Colonic mucosa (tissue), 4 donors: ENCODE data around the gene TAS2R8. TPM values are rescaled to one million over a fixed set of nuclear protein-coding genes. Genes with fewer than 3 reads are reported as not detected.
A peak's percentile ranks its signal among the peaks of the same experiment; 100 is the strongest.

Source experiments
- DNase-seq: peaks from one replicate; pipeline ENCODE4 v3.0.0-alpha.2; 2020
- H3K27ac ChIP-seq: fragments of 200-600 bp; one replicate; pipeline ENCODE4 v1.8.0; 2021
- H3K27me3 ChIP-seq: fragments of 200-600 bp; one replicate; pipeline ENCODE4 v1.8.0; 2021
- H3K36me3 ChIP-seq: fragments of 200-600 bp; one replicate; pipeline ENCODE4 v1.8.0; 2021
- H3K4me1 ChIP-seq: fragments of 200-600 bp; one replicate; pipeline ENCODE4 v1.8.0; 2021; ENCODE audit warnings: mild to moderate bottlenecking
- H3K4me3 ChIP-seq: fragments of 200-600 bp; one replicate; pipeline ENCODE4 v1.8.0; 2021
- H3K9ac ChIP-seq, 2 donors: one replicate each; pipeline ENCODE4 v1.7.0; 2013; ENCODE audit warnings: control low read depth in 2 of 2, low read depth in 2 of 2, low read length in 2 of 2
- H3K9me3 ChIP-seq: fragments of 200-600 bp; one replicate; pipeline ENCODE4 v1.8.0; 2021
- intact Hi-C: fragments of 100-400 bp; cut with DNase I; formaldehyde crosslinking; loops from one replicate; pipeline ENCODE4 v1.14.1; 2022
- total RNA-seq, 2 donors: library from RNA; stranded (reverse); fragmentation: NEBNext Ultra II Directional in 1 of 2; extraction: Animal tissue kit (Norgen Biotek cat#: 25700) in 1 of 2; gene quantifications; one replicate each; pipeline ENCODE4 v1.2.1, GENCODE V29; 2021
- TF ChIP-seq, protein P1 (sequence below): fragments of 200-600 bp; IDR thresholded peaks from one replicate; pipeline ENCODE4 v1.8.0; 2022; ENCODE audit warnings: antibody characterized with exemption, mild to moderate bottlenecking
- donor health status: healthy.
- donor health status: DM: no; HTN: no; CAD: no.
- donor health status: DM: no; HTN: no; CAD: no.

Gene TAS2R8
- total RNA-seq, 2 donors from 2014 or later, result not detected

DNA sequence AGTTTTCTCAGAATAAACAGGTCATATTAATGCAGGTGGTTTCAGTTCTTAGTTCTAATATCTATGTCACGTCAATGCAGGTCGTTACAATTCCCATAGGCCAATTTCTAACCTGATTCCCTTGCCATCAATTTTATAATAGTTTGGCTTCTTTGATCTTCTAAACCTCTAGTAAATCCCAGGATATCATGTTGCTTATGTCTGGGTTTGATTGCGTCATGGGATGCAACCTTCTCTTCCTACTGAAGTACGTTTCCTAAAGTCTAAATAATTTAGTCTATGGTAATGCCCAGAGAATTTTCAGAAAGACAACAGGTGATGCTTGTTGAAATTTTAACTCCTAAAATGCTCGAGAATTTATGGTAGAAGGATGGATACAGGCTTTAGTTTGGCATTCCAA, 23.8 kb downstream of the TAS2R8 start:
- H3K36me3 ChIP-seq, result no peaks in the 10 kb centered on the region
- H3K4me3 ChIP-seq, result no peak overlapping the region
- H3K27me3 ChIP-seq, result no peaks in the 10 kb centered on the region
- intact Hi-C loops, result no loop called here
- TF ChIP-seq, protein P1, sequence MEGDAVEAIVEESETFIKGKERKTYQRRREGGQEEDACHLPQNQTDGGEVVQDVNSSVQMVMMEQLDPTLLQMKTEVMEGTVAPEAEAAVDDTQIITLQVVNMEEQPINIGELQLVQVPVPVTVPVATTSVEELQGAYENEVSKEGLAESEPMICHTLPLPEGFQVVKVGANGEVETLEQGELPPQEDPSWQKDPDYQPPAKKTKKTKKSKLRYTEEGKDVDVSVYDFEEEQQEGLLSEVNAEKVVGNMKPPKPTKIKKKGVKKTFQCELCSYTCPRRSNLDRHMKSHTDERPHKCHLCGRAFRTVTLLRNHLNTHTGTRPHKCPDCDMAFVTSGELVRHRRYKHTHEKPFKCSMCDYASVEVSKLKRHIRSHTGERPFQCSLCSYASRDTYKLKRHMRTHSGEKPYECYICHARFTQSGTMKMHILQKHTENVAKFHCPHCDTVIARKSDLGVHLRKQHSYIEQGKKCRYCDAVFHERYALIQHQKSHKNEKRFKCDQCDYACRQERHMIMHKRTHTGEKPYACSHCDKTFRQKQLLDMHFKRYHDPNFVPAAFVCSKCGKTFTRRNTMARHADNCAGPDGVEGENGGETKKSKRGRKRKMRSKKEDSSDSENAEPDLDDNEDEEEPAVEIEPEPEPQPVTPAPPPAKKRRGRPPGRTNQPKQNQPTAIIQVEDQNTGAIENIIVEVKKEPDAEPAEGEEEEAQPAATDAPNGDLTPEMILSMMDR, result no peak
- no peak overlapping the region for H3K9ac ChIP-seq
- H3K4me1 ChIP-seq, result no peaks in the 10 kb centered on the region
- no peaks in the 10 kb centered on the region for H3K9me3 ChIP-seq
- H3K27ac ChIP-seq, result no peak overlapping the region
- no peak for DNase-seq

DNA sequence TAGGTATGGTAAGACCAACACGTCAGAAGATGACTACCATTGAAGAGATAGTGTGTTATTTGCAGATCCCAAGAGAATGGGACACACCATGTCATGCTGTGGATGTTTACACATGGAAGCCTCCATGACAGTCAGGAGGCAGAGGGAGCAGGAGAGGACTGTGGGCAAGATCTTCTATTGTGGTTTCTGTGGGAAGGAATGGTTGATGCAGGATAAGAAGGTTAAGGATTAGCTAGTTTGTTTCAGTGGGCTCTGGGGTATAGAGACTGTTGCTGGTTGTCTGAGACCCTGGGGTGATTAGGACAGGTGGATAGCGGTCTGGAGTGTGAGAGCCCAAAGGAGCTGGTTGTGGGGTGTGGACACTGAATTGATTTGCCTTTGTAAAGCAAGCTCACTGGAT, 28.0 kb downstream of the TAS2R8 start:
- no peak for DNase-seq
- intact Hi-C loops, result no loop called here
- no peak overlapping the region for H3K9ac ChIP-seq

DNA sequence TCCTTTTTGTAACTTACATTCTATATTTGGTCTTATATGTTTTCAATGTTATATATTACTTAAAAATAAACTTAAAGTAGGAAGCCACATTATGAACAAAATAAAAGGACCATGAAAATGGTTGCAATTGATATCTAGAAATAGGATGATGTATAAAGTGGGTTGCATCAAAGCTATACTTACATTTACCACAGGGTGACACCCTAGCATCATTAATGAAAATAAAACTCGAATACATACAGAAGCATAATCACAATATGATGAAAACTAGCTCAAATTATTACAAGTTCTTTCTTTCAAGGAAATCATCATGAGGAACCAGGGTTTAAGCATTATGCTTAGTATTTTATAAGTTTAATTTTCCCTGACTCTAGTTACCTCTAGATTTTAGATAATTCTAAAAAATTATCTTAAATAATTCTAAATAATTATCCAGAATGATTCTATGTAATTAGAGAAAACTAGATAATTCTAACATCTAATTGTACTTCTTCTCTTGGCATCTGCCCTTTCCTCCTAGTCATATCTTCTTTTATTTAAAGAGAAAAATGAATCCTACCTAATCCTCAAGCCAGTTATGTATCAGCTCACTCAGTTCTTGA, 35.9 kb downstream of the TAS2R8 start:
- no peak overlapping the region for H3K27ac ChIP-seq
- intact Hi-C loops, result loop anchor here (5.0 kb wide), 2 partner anchors 426 to 716 kb away; no protein-coding TSS in a partner anchor
- no peak overlapping the region for H3K4me3 ChIP-seq
- H3K9me3 ChIP-seq, result no peaks in the 10 kb centered on the region
- H3K27me3 ChIP-seq, result no peaks in the 10 kb centered on the region
- H3K9ac ChIP-seq, result no peak overlapping the region
- no peaks in the 10 kb centered on the region for H3K4me1 ChIP-seq
- no peak for DNase-seq
- H3K36me3 ChIP-seq, result no peaks in the 10 kb centered on the region
- TF ChIP-seq, protein P1, result peak; percentile 53

More for the DNA sequence above, 28.0 kb downstream of the TAS2R8 start:
- Histone ChIP-seq H3K27ac (no peak overlapping the region), H3K27me3 (no peaks in the 10 kb centered on the region), H3K9me3 (no peaks in the 10 kb centered on the region), H3K4me1 (no peaks in the 10 kb centered on the region), H3K4me3 (no peak overlapping the region), H3K36me3 (no peaks in the 10 kb centered on the region)
- TF ChIP-seq, protein P1, result no peak

DNA sequence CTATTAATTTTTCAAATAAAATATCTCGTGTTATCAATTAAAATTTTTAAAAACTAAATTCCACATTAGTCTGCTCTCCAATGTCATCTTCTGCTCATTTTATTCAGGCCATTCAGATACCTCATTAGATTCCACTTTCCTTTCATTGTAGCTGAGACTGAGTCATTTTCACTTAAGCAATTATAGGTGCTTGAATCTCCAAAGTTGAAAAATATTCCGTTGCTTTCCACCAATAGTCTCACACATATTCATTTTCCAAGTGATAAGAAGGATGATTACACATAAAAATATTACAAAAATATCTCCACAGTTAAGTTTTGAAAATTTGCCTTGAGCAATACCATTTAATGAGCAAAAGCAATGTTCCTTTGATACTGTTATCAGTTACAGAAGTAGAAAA, 47.4 kb downstream of the TAS2R8 start:
- H3K27ac ChIP-seq, result no peak overlapping the region
- TF ChIP-seq, protein P1, result no peak
- H3K9ac ChIP-seq, result no peak overlapping the region
- no peak for DNase-seq
- H3K27me3 ChIP-seq, result no peaks in the 10 kb centered on the region
- no peaks in the 10 kb centered on the region for H3K9me3 ChIP-seq
- no peaks in the 10 kb centered on the region for H3K36me3 ChIP-seq
- H3K4me3 ChIP-seq, result no peak overlapping the region
- no peaks in the 10 kb centered on the region for H3K4me1 ChIP-seq
- intact Hi-C loops, result loop anchor here (10.0 kb wide), 1 partner anchor 155 kb away; no protein-coding TSS in a partner anchor

DNA sequence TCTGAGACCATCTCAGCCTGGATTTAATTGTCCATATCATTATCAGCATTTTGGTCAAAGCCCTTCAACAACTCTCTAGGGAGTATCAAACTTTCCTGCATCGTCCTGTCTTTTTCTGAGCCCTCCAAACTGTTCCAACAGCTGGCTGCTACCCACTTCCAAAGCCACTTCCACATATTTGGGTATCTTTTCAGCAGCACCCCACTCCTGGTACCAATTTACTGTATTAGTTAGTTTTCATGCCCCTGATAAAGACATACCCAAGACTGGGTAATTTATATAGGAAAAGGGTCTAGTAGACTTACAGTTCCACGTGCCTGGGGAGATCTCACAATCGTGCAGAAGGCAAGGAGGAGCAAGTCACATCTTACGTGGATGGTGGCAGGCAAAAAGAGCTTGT, 50.9 kb downstream of the TAS2R8 start:
- H3K36me3 ChIP-seq, result no peaks in the 10 kb centered on the region
- no peaks in the 10 kb centered on the region for H3K9me3 ChIP-seq
- no peak overlapping the region for H3K27ac ChIP-seq
- DNase-seq, result no peak
- TF ChIP-seq, protein P1, result no peak
- no peak overlapping the region for H3K9ac ChIP-seq
- intact Hi-C loops, result loop anchor here (10.0 kb wide), 1 partner anchor 151 kb away; no protein-coding TSS in a partner anchor
- no peak overlapping the region for H3K4me3 ChIP-seq
- no peaks in the 10 kb centered on the region for H3K4me1 ChIP-seq
- H3K27me3 ChIP-seq, result no peaks in the 10 kb centered on the region

Other genes starting within 250 kb of the TAS2R8 start
- gene MAGOHB, start 193.7 kb downstream of the TAS2R8 start, total RNA-seq, result 10 to 100 TPM; 13.9 to 38.1 TPM
- 10 to 100 TPM; 24.5 to 53.3 TPM for gene STYK1, start 133.2 kb downstream of the TAS2R8 start, total RNA-seq
- gene YBX3, start 84.0 kb downstream of the TAS2R8 start, total RNA-seq, result 100 to 1,000 TPM; 162 to 166 TPM
- not detected for gene TAS2R7, start 4.7 kb downstream of the TAS2R8 start, total RNA-seq
- gene TAS2R9, start 2.9 kb upstream of the TAS2R8 start, total RNA-seq, result not detected
- not detected for gene TAS2R10, start 19.1 kb upstream of the TAS2R8 start, total RNA-seq
- 1 to 10 TPM in 1 of 2 donors, under 1 TPM in 1; 0.72 to 1.0 TPM for gene PRR4, start 42.2 kb upstream of the TAS2R8 start, total RNA-seq
- 10 to 100 TPM in 1 of 2 donors, 1 to 10 TPM in 1; 7.4 to 12.3 TPM for gene PRH1, start 77.0 kb upstream of the TAS2R8 start, total RNA-seq
- gene TAS2R13, start 102.3 kb upstream of the TAS2R8 start, total RNA-seq, result 1 to 10 TPM in 1 of 2 donors, under 1 TPM in 1; 0.91 to 1.0 TPM
- gene PRH2, start 122.0 kb upstream of the TAS2R8 start, total RNA-seq, result not detected
- gene TAS2R14, start 132.0 kb upstream of the TAS2R8 start, total RNA-seq, result 1 to 10 TPM; 1.3 to 1.8 TPM
- gene TAS2R50, start 179.6 kb upstream of the TAS2R8 start, total RNA-seq, result under 1 TPM; 0.86 to 0.98 TPM
- 1 to 10 TPM; 1.0 to 1.2 TPM for gene TAS2R20, start 191.0 kb upstream of the TAS2R8 start, total RNA-seq
- gene TAS2R19, start 215.3 kb upstream of the TAS2R8 start, total RNA-seq, result 1 to 10 TPM; 1.6 to 1.9 TPM
- gene TAS2R31, start 224.1 kb upstream of the TAS2R8 start, total RNA-seq, result 1 to 10 TPM; 2.0 TPM